MCF 10A (cell line): ENCODE measurements around the gene KAZN. TPM values are rescaled to one million over a fixed set of nuclear protein-coding genes. Genes with fewer than 3 reads are reported as not detected.
A peak's percentile ranks its signal among the peaks of the same experiment; 100 is the strongest.

ENCODE experiments used
- BruUV-seq: library from RNA; stranded (reverse); fragments of 400-500 nt; replicated peaks from 2 replicates; lab custom pipeline; 2021; lab: Mats Ljungman, UMichigan
- CTCF ChIA-PET: fragments of 300-600 bp; sonication (Branson Sonifier 250); formaldehyde crosslinking; extraction: SDS; loops from one replicate; lab custom pipeline; 2021; ENCODE audit warnings: antibody characterized with exemption, inconsistent platforms; lab: Yijun Ruan, JAX
- POLR2A ChIA-PET: fragments of 300-600, 350-650 bp; sonication (Branson Sonifier 250); formaldehyde crosslinking; extraction: SDS; loops from one replicate; lab custom pipeline; 2020; ENCODE audit warnings: antibody characterized with exemption, inconsistent platforms; lab: Yijun Ruan, JAX
- DNase-seq: peaks from one replicate; pipeline ENCODE4 v3.0.0-alpha.2; 2018; ENCODE audit not compliant: unreplicated experiment
- H3K27ac Mint-ChIP-seq: one replicate; pipeline ENCODE4 v1.8.0; 2022; ENCODE audit warnings: mild to moderate bottlenecking, low read depth, mixed read lengths; ENCODE audit not compliant: unreplicated experiment
- H3K27me3 Mint-ChIP-seq: one replicate; pipeline ENCODE4 v1.8.0; 2022; ENCODE audit warnings: mixed read lengths; ENCODE audit not compliant: insufficient read depth, unreplicated experiment
- H3K36me3 Mint-ChIP-seq: one replicate; pipeline ENCODE4 v1.8.0; 2022; ENCODE audit warnings: mild to moderate bottlenecking, moderate library complexity, mixed read lengths; ENCODE audit not compliant: insufficient read depth, unreplicated experiment
- H3K4me1 Mint-ChIP-seq: one replicate; pipeline ENCODE4 v1.8.0; 2022; ENCODE audit warnings: mixed read lengths; ENCODE audit not compliant: insufficient read depth, unreplicated experiment
- H3K4me3 Mint-ChIP-seq: one replicate; pipeline ENCODE4 v1.8.0; 2022; ENCODE audit warnings: mild to moderate bottlenecking, moderate library complexity, mixed read lengths; ENCODE audit not compliant: unreplicated experiment
- H3K9me3 Mint-ChIP-seq: one replicate; pipeline ENCODE4 v1.8.0; 2022; ENCODE audit warnings: mixed read lengths; ENCODE audit not compliant: unreplicated experiment
- intact Hi-C: fragments of 100-400 bp; cut with micrococcal nuclease; formaldehyde crosslinking; loops from 2 replicates; pipeline ENCODE4 v1.14.1; 2022
- total RNA-seq: library from RNA; stranded (reverse); gene quantifications from 2 replicates; pipeline ENCODE4 v1.2.3, GENCODE V29; 2022
- TF ChIP-seq, protein P1 (sequence below): fragments of 200-600 bp; IDR thresholded peaks from one replicate; pipeline ENCODE4 v1.8.0; 2022; ENCODE audit warnings: antibody characterized with exemption, mild to moderate bottlenecking; ENCODE audit not compliant: unreplicated experiment

The KAZN gene
- total RNA-seq, 1 experiment from 2014 or later: 3.3 TPM

DNA sequence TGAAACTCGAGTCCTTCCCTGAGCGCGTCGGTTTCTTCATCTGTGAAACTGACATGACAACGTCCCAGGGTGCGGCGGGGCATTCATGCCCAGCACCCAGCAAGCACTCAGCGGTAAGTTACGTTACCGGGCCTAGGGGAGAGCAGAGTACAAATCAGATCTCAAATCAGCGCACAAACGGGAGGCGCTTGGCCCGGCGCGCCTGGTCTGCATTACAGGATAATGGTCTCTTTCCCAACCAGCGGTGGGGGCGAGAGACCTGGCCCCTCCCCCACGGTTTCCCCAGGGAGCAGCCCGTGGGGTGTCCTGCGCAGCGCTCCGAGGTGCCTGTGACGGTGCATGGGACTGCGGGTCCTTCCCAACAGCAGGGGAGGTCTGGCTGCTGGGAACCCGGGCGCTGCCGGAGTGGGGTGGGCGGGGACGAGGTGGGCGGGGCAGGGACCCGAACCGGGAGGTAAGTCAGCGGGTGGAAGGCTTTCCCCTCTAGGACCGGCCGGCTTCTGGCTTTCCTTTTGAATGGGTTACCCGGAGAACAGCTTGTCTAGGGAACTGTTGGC is 556.1 kb downstream of the KAZN start:
- DNase-seq: no peak
- Mint-ChIP-seq H3K27ac (no peak overlapping the region), H3K4me3 (peak overlapping the region; percentile 85), H3K36me3 (peaks cover 6% of the 10 kb centered on the region), H3K9me3 (no peaks in the 10 kb centered on the region), H3K4me1 (peaks cover 17% of the 10 kb centered on the region), H3K27me3 (no peaks in the 10 kb centered on the region)
- TF ChIP-seq, protein P1, sequence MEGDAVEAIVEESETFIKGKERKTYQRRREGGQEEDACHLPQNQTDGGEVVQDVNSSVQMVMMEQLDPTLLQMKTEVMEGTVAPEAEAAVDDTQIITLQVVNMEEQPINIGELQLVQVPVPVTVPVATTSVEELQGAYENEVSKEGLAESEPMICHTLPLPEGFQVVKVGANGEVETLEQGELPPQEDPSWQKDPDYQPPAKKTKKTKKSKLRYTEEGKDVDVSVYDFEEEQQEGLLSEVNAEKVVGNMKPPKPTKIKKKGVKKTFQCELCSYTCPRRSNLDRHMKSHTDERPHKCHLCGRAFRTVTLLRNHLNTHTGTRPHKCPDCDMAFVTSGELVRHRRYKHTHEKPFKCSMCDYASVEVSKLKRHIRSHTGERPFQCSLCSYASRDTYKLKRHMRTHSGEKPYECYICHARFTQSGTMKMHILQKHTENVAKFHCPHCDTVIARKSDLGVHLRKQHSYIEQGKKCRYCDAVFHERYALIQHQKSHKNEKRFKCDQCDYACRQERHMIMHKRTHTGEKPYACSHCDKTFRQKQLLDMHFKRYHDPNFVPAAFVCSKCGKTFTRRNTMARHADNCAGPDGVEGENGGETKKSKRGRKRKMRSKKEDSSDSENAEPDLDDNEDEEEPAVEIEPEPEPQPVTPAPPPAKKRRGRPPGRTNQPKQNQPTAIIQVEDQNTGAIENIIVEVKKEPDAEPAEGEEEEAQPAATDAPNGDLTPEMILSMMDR: no peak
- intact Hi-C loops: loop anchor here (5.0 kb wide), 1 partner anchor 278 kb away; no protein-coding TSS in a partner anchor
- CTCF ChIA-PET: interaction anchor here (0.7 to 2.1 kb wide), 3 partner anchors 11 to 143 kb away, joined by 3 to 6 read pairs (median 5); no protein-coding TSS in a partner anchor
- POLR2A ChIA-PET: interaction anchor here (1.0 to 2.9 kb wide), 4 partner anchors 10 to 117 kb away, joined by 3 to 20 read pairs (median 8); no protein-coding TSS in a partner anchor
- no TSS peak for BruUV-seq

- intact Hi-C loops: no loop called here
- no peak overlapping the region for H3K27ac Mint-ChIP-seq
- no TSS peak for BruUV-seq
Measured at GRCh38 chr1:15155191-15155590, 556.7 kb downstream of the KAZN start.

DNA sequence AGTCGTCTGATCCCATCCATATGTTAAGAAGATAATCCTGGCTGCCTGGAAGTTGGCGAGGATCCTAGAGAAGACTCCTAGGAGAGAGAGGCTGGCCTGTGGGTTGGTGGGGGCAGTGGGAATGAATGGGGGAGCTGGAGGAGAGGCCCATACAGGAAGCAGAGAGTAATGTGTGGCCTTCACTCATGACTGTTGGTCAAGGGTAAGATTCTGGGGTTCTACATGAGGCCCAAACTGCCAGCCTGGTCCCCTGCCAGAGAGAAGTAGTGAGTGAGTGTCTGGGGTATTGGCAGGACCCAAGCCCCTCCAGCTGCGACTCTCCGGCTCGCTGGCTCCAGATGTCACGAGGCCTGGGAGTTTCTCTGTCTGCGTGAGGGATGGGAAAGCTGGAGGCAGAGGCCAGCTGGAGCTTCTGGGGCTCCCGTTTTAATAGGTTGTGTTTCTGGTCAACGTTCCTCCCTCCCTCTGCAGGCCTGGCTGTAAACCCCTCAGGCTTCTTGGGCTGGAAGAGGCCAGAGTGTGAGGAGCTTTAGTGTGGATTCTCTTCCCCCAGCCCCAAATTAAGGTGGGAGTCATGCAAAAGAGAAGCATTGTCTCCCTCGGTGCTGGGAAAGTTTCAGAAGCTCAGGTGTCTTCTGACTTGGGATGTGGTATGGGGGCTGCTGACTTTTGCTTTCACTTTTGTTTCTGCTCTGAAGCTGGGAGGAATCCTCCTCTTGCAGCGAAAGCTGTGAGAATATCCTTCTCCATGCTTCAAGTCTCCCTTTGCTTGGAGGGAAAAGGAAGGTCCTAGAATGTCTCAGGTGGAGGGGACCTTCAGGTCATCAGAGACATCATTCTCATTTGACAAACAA is 557.6 kb downstream of the KAZN start:
- TF ChIP-seq, protein P1: no peak
- Mint-ChIP-seq H3K27ac (peak overlapping the region; percentile 82), H3K9me3 (no peaks in the 10 kb centered on the region), H3K27me3 (no peaks in the 10 kb centered on the region), H3K4me1 (peaks cover 23% of the 10 kb centered on the region), H3K36me3 (peaks cover 6% of the 10 kb centered on the region), H3K4me3 (peak overlapping the region; percentile 7)
- intact Hi-C loops: no loop called here
- ChIA-PET CTCF (interaction anchor here (1.1 to 1.5 kb wide), 2 partner anchors 17 to 116 kb away, joined by 3 to 8 read pairs; no protein-coding TSS in a partner anchor), POLR2A (interaction anchor here (0.6 to 1.3 kb wide), 3 partner anchors 9 to 174 kb away, joined by 3 read pairs; no protein-coding TSS in a partner anchor)
- BruUV-seq: no TSS peak
- DNase-seq: no peak

More at GRCh38 chr1:15155191-15155590, 556.7 kb downstream of the KAZN start:
- ChIA-PET CTCF (interaction anchor here (0.7 kb wide), 1 partner anchor 114 kb away, joined by 5 read pairs; no protein-coding TSS in a partner anchor), POLR2A (interaction anchor here (1.0 to 2.3 kb wide), 2 partner anchors 10 to 14 kb away, joined by 3 to 9 read pairs; no protein-coding TSS in a partner anchor)
- H3K9me3 Mint-ChIP-seq: no peaks in the 10 kb centered on the region
- peaks cover 17% of the 10 kb centered on the region for H3K4me1 Mint-ChIP-seq
- DNase-seq: no peak
- TF ChIP-seq, protein P1: no peak
- no peak overlapping the region for H3K4me3 Mint-ChIP-seq
- peaks cover 6% of the 10 kb centered on the region for H3K36me3 Mint-ChIP-seq
- H3K27me3 Mint-ChIP-seq: no peaks in the 10 kb centered on the region
